GM10266 (cell line): ENCODE measurements around the gene KIF16B.

ENCODE experiments used
- DNase-seq: peaks from one replicate; pipeline ENCODE4 v3.0.0; 2012; ENCODE audit errors: extremely low spot score
- TF ChIP-seq, protein P1 (sequence below): IDR thresholded peaks from 2 replicates; pipeline ENCODE4 v1.5.1; 2012; ENCODE audit warnings: mild to moderate bottlenecking, low read depth; ENCODE audit not compliant: control insufficient read depth, insufficient read depth; ENCODE audit errors: missing control alignments

Gene KIF16B

GRCh38 chr20:16404171-16404570 lies 169.1 kb downstream of the KIF16B start:
- no peak for DNase-seq
- TF ChIP-seq, protein P1, sequence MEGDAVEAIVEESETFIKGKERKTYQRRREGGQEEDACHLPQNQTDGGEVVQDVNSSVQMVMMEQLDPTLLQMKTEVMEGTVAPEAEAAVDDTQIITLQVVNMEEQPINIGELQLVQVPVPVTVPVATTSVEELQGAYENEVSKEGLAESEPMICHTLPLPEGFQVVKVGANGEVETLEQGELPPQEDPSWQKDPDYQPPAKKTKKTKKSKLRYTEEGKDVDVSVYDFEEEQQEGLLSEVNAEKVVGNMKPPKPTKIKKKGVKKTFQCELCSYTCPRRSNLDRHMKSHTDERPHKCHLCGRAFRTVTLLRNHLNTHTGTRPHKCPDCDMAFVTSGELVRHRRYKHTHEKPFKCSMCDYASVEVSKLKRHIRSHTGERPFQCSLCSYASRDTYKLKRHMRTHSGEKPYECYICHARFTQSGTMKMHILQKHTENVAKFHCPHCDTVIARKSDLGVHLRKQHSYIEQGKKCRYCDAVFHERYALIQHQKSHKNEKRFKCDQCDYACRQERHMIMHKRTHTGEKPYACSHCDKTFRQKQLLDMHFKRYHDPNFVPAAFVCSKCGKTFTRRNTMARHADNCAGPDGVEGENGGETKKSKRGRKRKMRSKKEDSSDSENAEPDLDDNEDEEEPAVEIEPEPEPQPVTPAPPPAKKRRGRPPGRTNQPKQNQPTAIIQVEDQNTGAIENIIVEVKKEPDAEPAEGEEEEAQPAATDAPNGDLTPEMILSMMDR, result no peak

DNA sequence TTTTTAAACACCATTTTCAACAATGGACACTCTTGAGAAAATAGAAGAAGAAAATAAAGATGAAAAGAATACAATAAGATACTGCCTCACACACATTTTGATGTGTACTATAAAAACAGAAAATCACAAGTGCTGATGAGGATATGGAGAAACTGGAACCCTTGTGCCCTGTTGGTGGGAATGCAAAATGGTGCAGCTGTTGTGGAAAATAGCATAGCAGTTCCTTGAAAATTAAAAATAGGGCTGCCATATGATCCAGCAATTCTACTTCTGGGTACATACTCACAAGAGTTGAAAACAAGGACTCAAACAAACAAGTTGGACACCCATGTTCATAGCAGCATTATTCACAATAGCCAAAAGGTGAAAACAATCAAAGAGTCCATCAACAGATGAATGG lies 173.0 kb downstream of the KIF16B start:
- DNase-seq, result no peak
- TF ChIP-seq, protein P1, result no peak

DNA sequence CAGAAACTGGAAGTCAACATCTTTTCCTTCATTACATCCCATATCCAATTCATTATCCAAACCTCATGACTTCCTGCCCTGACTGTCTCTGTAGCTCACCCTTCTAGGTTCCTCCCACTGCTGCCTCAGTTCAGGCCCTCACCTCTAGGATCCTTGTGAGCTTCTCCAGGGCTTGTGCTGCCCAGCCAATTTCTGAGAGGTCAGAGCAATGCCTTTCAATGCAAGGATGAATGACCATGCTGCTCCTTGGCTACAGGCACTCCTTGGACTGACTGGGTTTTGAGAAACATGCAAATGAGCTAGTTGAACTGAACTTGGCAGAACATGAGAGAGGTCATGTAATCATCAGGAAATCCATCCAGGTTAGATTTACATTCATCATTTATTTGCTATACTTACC lies 173.4 kb downstream of the KIF16B start:
- DNase-seq, result no peak
- TF ChIP-seq, protein P1, result no peak

- TF ChIP-seq, protein P1, result no peak
- no peak for DNase-seq
Observed at GRCh38 chr20:16397086-16397485, 176.2 kb downstream of the KIF16B start.

- no peak for DNase-seq
Observed at GRCh38 chr20:16395366-16395765, 177.9 kb downstream of the KIF16B start.

DNA sequence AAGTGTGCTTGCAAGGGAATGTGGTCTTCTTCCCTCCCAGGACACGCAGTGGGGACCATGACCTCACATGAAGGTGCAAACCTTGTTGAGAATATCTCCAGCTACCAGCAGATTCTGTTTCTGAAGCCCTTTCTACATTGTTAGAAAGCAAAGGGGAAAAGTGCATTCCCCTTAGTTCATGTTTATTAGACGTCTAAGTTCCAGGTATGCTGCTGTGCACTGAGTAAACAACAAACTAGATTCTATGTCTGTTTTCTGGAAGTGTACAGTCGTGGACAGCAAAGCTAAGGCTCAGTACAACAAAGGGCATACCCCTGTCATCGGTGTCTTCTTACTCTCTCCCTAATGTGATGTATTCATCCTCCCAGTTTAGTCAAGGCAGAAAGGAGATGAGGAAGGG lies 178.5 kb downstream of the KIF16B start:
- TF ChIP-seq, protein P1, result no peak
- no peak for DNase-seq

More at GRCh38 chr20:16395366-16395765, 177.9 kb downstream of the KIF16B start:
- TF ChIP-seq, protein P1, result no peak

GRCh38 chr20:16393836-16394235 lies 179.4 kb downstream of the KIF16B start:
- DNase-seq, result no peak
- TF ChIP-seq, protein P1, result no peak
